Measurements from ENCODE around the gene EPN2.
A peak's percentile ranks its signal among the peaks of the same experiment; 100 is the strongest.

Gene EPN2

GRCh38 chr17:19328441-19329061, 91.4 kb downstream of the EPN2 start:
- no peak for DNase-seq (ENCODE audit: low read depth in 4 of 4, low spot score in 1 of 4)

- DNase-seq (ENCODE audit: low read depth in 4 of 4, low spot score in 1 of 4): no peak
Observed at GRCh38 chr17:19329136-19329535, 92.0 kb downstream of the EPN2 start.

DNA sequence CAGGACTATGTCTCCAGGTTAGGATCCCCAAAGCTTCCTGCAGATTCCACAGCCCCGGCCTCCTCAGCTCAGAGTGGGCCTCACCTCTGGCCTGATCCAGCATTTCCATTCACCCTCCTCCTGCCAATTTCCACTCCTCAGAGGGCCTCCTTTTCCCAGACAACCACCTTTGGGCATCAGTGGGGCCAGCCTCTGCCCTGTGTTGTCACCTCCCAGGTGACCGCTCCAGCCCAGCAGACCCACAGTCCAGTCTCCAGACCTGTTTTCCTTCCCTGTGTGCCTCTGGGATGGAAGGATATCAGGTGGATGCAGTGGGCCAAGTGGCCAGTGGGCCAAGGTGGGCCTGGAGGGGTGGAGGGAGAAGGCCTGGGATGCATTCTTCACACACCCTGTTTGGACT, 92.7 kb downstream of the EPN2 start:
- DNase-seq (ENCODE audit: low read depth in 4 of 4, low spot score in 1 of 4): no peak

DNA sequence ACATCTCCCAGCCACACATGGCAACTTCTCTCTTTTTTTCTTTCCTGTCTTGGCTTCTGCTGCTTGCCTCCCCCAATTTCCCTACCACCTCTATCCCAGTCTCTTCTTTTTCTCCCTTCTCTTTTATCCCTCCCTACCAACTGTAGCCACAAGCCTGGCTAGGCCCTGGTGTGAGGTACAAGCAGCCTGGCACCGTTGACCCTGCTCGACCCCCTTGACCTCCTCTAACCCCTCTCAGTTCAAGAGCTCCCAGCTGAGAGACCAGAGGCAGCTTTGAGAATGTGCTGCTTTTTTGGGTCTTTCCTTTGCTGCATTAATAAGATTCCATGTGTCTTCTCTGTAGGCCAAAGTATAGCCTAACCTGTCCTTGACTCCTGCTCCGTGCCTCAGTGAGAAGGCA, 93.1 kb downstream of the EPN2 start:
- no peak for DNase-seq (ENCODE audit: low read depth in 4 of 4, low spot score in 1 of 4)

- DNase-seq (ENCODE audit: low read depth in 4 of 4, low spot score in 1 of 4): no peak
Observed at GRCh38 chr17:19331134-19331533, 94.0 kb downstream of the EPN2 start.

GRCh38 chr17:19331543-19332245, 94.5 kb downstream of the EPN2 start:
- no peak for DNase-seq (ENCODE audit: low read depth in 4 of 4, low spot score in 1 of 4)

DNA sequence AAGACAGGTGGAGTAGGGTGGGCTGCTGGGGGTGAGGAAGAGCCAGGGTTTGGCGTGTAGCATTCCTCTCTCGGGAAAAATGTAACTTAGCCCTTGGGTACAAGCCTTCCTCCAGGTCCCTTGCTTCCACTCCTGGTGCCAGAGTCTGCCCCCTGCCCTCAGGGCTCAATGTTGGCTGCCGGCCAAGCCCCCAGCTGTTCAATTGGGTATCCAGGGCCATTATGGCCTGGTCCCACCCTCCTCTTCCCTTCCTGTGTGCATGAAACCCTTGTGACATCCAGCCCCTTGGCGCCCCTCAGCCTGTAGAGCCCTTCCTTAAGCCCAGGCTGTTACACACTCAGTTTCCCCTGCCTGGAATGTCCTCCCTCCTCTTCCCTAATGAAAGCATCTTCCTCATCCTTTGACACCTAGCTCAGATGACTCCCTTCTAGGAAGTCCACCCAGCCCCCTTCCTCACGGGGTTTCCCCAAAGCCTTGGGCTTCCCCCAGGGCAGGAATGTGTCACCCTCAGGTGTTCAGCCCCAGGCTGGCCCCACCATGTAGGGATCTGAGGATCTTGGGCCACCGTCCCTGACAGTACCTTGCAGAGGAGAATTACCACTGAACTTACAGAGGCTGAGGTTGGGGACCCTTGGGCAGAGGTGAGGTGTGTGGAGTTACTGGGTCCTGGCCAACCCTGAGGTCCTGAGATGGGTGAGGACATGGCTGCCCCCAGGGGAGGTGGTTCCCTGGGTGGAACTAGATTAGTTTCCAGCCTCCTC, 95.4 kb downstream of the EPN2 start:
- peak in 1 of 4 experiments; percentile 8 for DNase-seq (ENCODE audit: low read depth in 4 of 4, low spot score in 1 of 4)

DNA sequence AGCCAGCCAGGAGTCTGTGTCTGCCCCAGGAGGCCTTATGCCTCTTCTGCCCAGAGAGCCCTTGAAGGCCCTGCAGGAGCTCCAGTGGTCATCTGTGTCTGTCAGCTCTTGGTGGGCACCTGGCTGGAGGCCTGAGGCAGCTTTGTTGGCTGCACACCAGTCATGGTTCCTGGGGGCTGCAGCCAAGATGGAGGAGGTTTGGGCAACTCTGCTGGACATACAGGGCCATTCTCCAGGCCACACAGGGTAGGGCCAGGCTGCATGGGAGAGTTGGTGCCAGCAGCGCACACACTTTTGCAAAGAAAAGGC, 95.9 kb downstream of the EPN2 start:
- no peak for DNase-seq (ENCODE audit: low read depth in 4 of 4, low spot score in 1 of 4)

- DNase-seq (ENCODE audit: low read depth in 4 of 4, low spot score in 1 of 4): no peak
Observed at GRCh38 chr17:19333736-19334290, 96.6 kb downstream of the EPN2 start.

DNA sequence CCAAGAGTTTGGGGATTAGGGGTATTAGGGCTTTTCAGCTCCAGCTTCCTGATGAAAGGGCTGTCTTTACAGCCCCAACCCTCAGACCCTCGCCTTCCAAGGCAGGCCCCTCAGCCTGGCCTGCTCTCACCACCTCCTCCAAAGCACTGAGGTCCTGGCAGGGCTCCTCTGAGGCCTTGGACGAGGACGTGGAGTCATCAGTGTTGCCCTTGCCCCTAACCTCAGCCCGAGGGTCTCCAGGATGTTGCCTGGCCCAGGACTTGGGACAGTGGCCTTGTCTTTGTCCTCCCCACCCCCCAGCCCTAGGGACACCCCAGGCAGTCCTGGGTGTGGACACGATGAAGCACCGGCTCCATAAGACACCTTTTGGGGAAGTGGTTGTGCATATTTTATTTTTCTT, 97.2 kb downstream of the EPN2 start:
- no peak for DNase-seq (ENCODE audit: low read depth in 4 of 4, low spot score in 1 of 4)

GRCh38 chr17:19335951-19336631, 98.9 kb downstream of the EPN2 start:
- no peak for DNase-seq (ENCODE audit: low read depth in 4 of 4, low spot score in 1 of 4)

- no peak for DNase-seq (ENCODE audit: low read depth in 4 of 4, low spot score in 1 of 4)
Observed at GRCh38 chr17:19336938-19337711, 100.0 kb downstream of the EPN2 start.

DNA sequence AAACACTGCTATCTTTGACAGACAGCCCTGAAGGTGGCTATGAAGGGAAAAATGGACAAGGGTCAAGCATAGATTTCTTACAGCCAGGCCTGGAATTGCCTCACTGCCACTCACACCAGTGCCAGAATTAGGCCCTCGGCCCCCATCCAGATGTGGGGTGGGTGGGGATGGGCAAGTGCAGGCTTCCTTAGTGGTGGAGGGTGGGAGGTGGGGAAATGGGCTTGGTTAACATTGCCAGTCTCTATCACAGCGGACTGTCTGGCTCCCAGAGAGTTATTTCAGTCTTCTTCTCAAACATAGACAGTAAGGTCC, 100.5 kb downstream of the EPN2 start:
- DNase-seq (ENCODE audit: low read depth in 4 of 4, low spot score in 1 of 4): no peak

DNA sequence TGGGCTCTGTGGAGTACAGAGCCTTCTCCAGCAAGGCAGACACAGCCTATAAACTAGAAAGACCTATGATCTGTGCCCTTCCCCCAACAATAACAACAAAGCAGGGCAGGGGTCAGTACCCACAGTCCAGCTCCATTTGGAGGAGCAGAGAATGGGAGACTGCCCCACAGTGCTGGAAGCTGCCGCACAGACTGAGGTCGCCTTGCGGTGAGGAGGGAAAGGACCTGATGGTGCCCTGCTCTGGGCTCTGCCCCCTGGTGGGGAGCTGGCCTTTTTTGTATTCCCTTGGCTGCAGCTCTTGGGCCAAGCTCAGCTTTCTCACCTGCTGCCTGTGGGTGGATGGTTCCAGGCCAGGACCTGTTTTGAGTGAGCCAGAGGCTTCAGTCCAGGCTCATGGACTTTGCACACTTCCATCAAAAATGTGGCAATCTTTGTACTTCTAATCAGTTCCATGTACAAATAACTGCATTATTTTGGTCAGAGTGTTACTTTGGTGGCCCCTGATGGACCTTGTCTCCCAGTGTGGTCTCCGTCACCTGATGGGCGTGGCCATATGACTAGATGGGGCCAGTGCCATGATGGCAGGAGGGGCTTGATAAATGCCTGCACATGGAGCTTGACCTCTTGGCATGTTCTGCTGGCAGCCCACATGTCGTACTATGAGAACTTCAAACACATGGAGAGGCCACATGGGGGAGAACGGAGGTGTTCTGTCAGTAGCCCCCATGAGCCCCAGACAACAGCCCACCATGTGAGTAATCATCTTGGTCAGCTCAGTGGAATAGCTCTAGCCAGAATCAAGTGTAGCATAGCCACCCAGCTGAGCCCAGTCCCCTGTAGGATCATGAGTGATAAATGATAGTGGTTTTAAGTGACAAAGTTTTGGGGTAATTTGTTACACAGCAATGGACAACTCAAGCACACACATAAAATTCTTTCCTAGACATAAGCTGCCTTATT, 101.1 kb downstream of the EPN2 start:
- peak; percentile 13 to 46 (median 30) for DNase-seq (ENCODE audit: low read depth in 4 of 4, low spot score in 1 of 4)

GRCh38 chr17:19339341-19339815, 102.2 kb downstream of the EPN2 start:
- no peak for DNase-seq (ENCODE audit: low read depth in 4 of 4, low spot score in 1 of 4)

DNA sequence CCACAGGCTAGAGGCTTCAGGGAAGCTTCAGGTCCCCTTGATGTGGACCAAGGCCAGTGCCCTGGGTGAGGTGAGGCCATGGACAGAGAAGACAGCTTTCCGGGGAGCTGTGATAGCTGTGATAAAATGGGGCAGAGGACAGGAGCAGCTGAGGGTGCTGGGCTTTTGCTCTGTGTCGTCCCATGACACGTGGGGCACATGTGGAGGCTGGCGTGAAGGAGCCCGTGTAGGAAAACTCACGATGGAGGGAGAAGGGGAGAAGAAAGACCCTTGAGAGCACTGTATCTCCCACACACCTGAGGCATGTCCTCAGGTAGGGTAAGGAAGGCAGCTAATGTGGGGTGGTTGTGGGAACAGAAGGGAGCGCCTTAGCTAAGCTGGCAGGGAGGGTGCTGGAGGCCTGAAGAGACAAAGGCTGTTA, 104.1 kb downstream of the EPN2 start:
- DNase-seq (ENCODE audit: low read depth in 4 of 4, low spot score in 1 of 4): no peak

GRCh38 chr17:19341641-19342610, 104.8 kb downstream of the EPN2 start:
- no peak for DNase-seq (ENCODE audit: low read depth in 4 of 4, low spot score in 1 of 4)

- DNase-seq (ENCODE audit: low read depth in 4 of 4, low spot score in 1 of 4): no peak
Observed at GRCh38 chr17:19342611-19343255, 105.6 kb downstream of the EPN2 start.
